Osteoblast (primary cell): ENCODE results near the gene SNX18. TPM values are rescaled to one million over a fixed set of nuclear protein-coding genes. Genes with fewer than 3 reads are reported as not detected.

Experiments
- DNase-seq: peaks from one replicate; pipeline ENCODE4 v3.0.0; 2011; ENCODE audit warnings: low spot score, mixed read lengths; ENCODE audit not compliant: insufficient read length; ENCODE audit errors: missing footprints
- H2AFZ ChIP-seq: 2 replicates; pipeline ENCODE4 v1.6.0; 2011; ENCODE audit warnings: mild to moderate bottlenecking, low read length
- H3K27ac ChIP-seq: 2 replicates; pipeline ENCODE4 v1.5.1; 2011; ENCODE audit warnings: mild to moderate bottlenecking, low read depth, low read length, moderate library complexity
- H3K27me3 ChIP-seq: 2 replicates; pipeline ENCODE4 v1.6.0; 2012; ENCODE audit warnings: mild to moderate bottlenecking, control low read depth, inconsistent platforms, low read length, moderate library complexity; ENCODE audit not compliant: insufficient read depth
- H3K36me3 ChIP-seq: 2 replicates; pipeline ENCODE4 v1.5.1; 2011; ENCODE audit warnings: mild to moderate bottlenecking, low read length, control low read depth, moderate library complexity; ENCODE audit not compliant: insufficient read depth
- H3K4me1 ChIP-seq: 2 replicates; pipeline ENCODE4 v1.5.1; 2011; ENCODE audit warnings: mild to moderate bottlenecking, low read length, control low read depth, moderate library complexity; ENCODE audit not compliant: insufficient read depth
- H3K4me2 ChIP-seq: 2 replicates; pipeline ENCODE4 v1.6.0; 2011; ENCODE audit warnings: mild to moderate bottlenecking, low read length; ENCODE audit not compliant: insufficient read depth
- H3K4me3 ChIP-seq: fragments of 200-600 bp; sonication (generic); 3 replicates; pipeline ENCODE4 v1.5.1; 2012; ENCODE audit warnings: mild to moderate bottlenecking, low read length, inconsistent platforms; ENCODE audit not compliant: insufficient read depth
- H3K79me2 ChIP-seq: 2 replicates; pipeline ENCODE4 v1.6.0; 2012; ENCODE audit warnings: mild to moderate bottlenecking, low read length, control low read depth, inconsistent platforms; ENCODE audit not compliant: insufficient read depth
- H3K9me3 ChIP-seq: 2 replicates; pipeline ENCODE4 v1.5.1; 2011; ENCODE audit warnings: low read depth, low read length, control low read depth
- H4K20me1 ChIP-seq: 2 replicates; pipeline ENCODE4 v1.6.0; 2012; ENCODE audit warnings: mild to moderate bottlenecking, low read length, control low read depth; ENCODE audit not compliant: insufficient read depth
- CTCF ChIP-seq: IDR thresholded peaks from 2 replicates; pipeline ENCODE4 v1.5.1; 2011; ENCODE audit warnings: mild to moderate bottlenecking, low read depth, low read length, moderate library complexity; ENCODE audit errors: extremely low read depth
- total RNA-seq: library from RNA; depleted of rRNA; stranded (reverse); fragments of >200 nt; gene quantifications from 2 replicates; pipeline ENCODE4 v1.2.3, GENCODE V29; 2012

Gene SNX18
- 69.0 and 86.5 TPM in 2 replicates for total RNA-seq

- Histone ChIP-seq H3K36me3 (no peaks in the 10 kb centered on the region), H4K20me1 (peaks cover 33% of the 10 kb centered on the region), H2AFZ (peak within 1 kb of the TSS; percentile 84), H3K4me3 (peak within 1 kb of the TSS; percentile 76), H3K9me3 (no peaks in the 10 kb centered on the region), H3K4me2 (peak within 1 kb of the TSS; percentile 91), H3K79me2 (peaks cover 49% of the 10 kb centered on the region), H3K4me1 (peaks cover 49% of the 10 kb centered on the region), H3K27ac (peak within 1 kb of the TSS; percentile 67), H3K27me3 (no peaks in the 10 kb centered on the region)
- DNase-seq = peak; percentile 99
- peak; percentile 87 for TF ChIP-seq CTCF
Measured at GRCh38 chr5:54517512-54518145, at the start of gene SNX18. TSS of gene SNX18 (plus strand) at chr5:54517759. CDS start at chr5:54517953, 194 bp downstream.

GRCh38 chr5:54469622-54470021 lies 47.9 kb upstream of the SNX18 start:
- Histone ChIP-seq H3K27me3 (no peaks in the 10 kb centered on the region), H3K4me3 (peak overlapping the region; percentile 61), H4K20me1 (no peaks in the 10 kb centered on the region), H3K27ac (peak overlapping the region; percentile 55), H3K9me3 (no peaks in the 10 kb centered on the region), H3K36me3 (no peaks in the 10 kb centered on the region), H3K4me1 (peaks cover 19% of the 10 kb centered on the region), H2AFZ (peak overlapping the region; percentile 74), H3K4me2 (peak overlapping the region; percentile 77), H3K79me2 (no peaks in the 10 kb centered on the region)
- no peak for TF ChIP-seq CTCF
- peak; percentile 45 for DNase-seq

- peak overlapping the region; percentile 61 for H3K4me3 ChIP-seq
Measured at GRCh38 chr5:54470128-54470527, 47.4 kb upstream of the SNX18 start.

More at GRCh38 chr5:54470128-54470527, 47.4 kb upstream of the SNX18 start:
- Histone ChIP-seq H3K27ac (peak overlapping the region; percentile 55), H3K9me3 (no peaks in the 10 kb centered on the region), H3K27me3 (peaks cover 2% of the 10 kb centered on the region), H4K20me1 (no peaks in the 10 kb centered on the region), H3K4me2 (peak overlapping the region; percentile 77), H3K36me3 (no peaks in the 10 kb centered on the region), H3K79me2 (no peaks in the 10 kb centered on the region), H3K4me1 (peaks cover 19% of the 10 kb centered on the region), H2AFZ (peak overlapping the region; percentile 74)
- no peak for DNase-seq
- no peak for TF ChIP-seq CTCF
